ENCODE data around the gene MS4A7. TPM values are rescaled to one million over a fixed set of nuclear protein-coding genes. Genes with fewer than 3 reads are reported as not detected.

Gene MS4A7
- total RNA-seq, 1 donor from 2014 or later = 5.2 TPM

- Histone ChIP-seq H3K27me3 (ENCODE audit: control insufficient read depth in 3 of 3, insufficient read depth in 3 of 3, low read length in 3 of 3) (no peaks in the 10 kb centered on the region), H3K36me3 (ENCODE audit: control insufficient read depth in 3 of 3, insufficient read depth in 3 of 3, low read length in 3 of 3) (no peaks in the 10 kb centered on the region), H3K9ac (ENCODE audit: low read depth in 1 of 3, low read length in 3 of 3) (no peak overlapping the region), H3K4me1 (ENCODE audit: control insufficient read depth in 3 of 3, insufficient read depth in 3 of 3, low read length in 3 of 3) (no peaks in the 10 kb centered on the region), H3K9me3 (ENCODE audit: control insufficient read depth in 3 of 3, low read length in 3 of 3) (no peaks in the 10 kb centered on the region), H3K4me3 (ENCODE audit: low read length in 3 of 3) (no peak overlapping the region), H3K27ac (ENCODE audit: low read depth, low read length) (no peak overlapping the region)
These were observed 14.7 kb downstream of the MS4A7 start for GRCh38 chr11:60393016-60393415.

- Histone ChIP-seq H3K36me3 (ENCODE audit: control insufficient read depth in 3 of 3, insufficient read depth in 3 of 3, low read length in 3 of 3) (no peaks in the 10 kb centered on the region), H3K27me3 (ENCODE audit: control insufficient read depth in 3 of 3, insufficient read depth in 3 of 3, low read length in 3 of 3) (no peaks in the 10 kb centered on the region), H3K4me3 (ENCODE audit: low read length in 3 of 3) (no peak overlapping the region), H3K9me3 (ENCODE audit: control insufficient read depth in 3 of 3, low read length in 3 of 3) (no peaks in the 10 kb centered on the region), H3K9ac (ENCODE audit: low read depth in 1 of 3, low read length in 3 of 3) (no peak overlapping the region), H3K4me1 (ENCODE audit: control insufficient read depth in 3 of 3, insufficient read depth in 3 of 3, low read length in 3 of 3) (no peaks in the 10 kb centered on the region), H3K27ac (ENCODE audit: low read depth, low read length) (no peak overlapping the region)
These were observed 16.5 kb downstream of the MS4A7 start for GRCh38 chr11:60394666-60395380.

- Histone ChIP-seq H3K36me3 (ENCODE audit: control insufficient read depth in 3 of 3, insufficient read depth in 3 of 3, low read length in 3 of 3) (no peaks in the 10 kb centered on the region), H3K9ac (ENCODE audit: low read depth in 1 of 3, low read length in 3 of 3) (no peak within 1 kb of the TSS), H3K4me3 (ENCODE audit: low read length in 3 of 3) (no peak within 1 kb of the TSS), H3K27ac (ENCODE audit: low read depth, low read length) (no peak within 1 kb of the TSS), H3K4me1 (ENCODE audit: control insufficient read depth in 3 of 3, insufficient read depth in 3 of 3, low read length in 3 of 3) (no peaks in the 10 kb centered on the region), H3K9me3 (ENCODE audit: control insufficient read depth in 3 of 3, low read length in 3 of 3) (no peaks in the 10 kb centered on the region), H3K27me3 (ENCODE audit: control insufficient read depth in 3 of 3, insufficient read depth in 3 of 3, low read length in 3 of 3) (no peaks in the 10 kb centered on the region)
These were observed 18.1 kb downstream of the MS4A7 start, which contains the start of gene MS4A14 for GRCh38 chr11:60396382-60396781. Gene MS4A14, plus strand, starts transcription at chr11:60396459. Its CDS starts 120 bp downstream, at chr11:60396579.

GRCh38 chr11:60396799-60397198 is 18.5 kb downstream of the MS4A7 start:
- Histone ChIP-seq H3K4me3 (ENCODE audit: low read length in 3 of 3) (no peak overlapping the region), H3K27ac (ENCODE audit: low read depth, low read length) (no peak overlapping the region), H3K27me3 (ENCODE audit: control insufficient read depth in 3 of 3, insufficient read depth in 3 of 3, low read length in 3 of 3) (no peaks in the 10 kb centered on the region), H3K4me1 (ENCODE audit: control insufficient read depth in 3 of 3, insufficient read depth in 3 of 3, low read length in 3 of 3) (no peaks in the 10 kb centered on the region), H3K9me3 (ENCODE audit: control insufficient read depth in 3 of 3, low read length in 3 of 3) (no peaks in the 10 kb centered on the region), H3K36me3 (ENCODE audit: control insufficient read depth in 3 of 3, insufficient read depth in 3 of 3, low read length in 3 of 3) (no peaks in the 10 kb centered on the region), H3K9ac (ENCODE audit: low read depth in 1 of 3, low read length in 3 of 3) (no peak overlapping the region)

DNA sequence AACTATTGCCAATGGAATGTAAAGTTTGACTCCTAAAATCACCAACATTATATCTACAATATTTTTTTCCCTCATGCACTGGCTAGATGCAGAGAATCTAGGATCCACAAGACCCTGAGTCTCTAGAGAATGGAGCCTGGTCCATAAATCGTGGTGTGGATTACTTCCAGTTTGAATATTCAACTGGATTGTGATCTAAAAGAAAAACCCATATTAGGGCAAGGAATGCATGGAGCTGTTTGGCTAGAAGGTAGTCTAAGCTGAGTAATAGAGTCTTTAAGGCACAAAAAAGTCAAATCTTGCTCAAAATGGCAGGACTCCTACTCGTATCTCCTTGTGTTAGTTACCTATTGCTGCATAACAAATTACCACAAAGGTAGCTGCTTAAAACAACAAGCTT is 41.7 kb downstream of the MS4A7 start:
- H3K9me3 ChIP-seq (ENCODE audit: control insufficient read depth in 3 of 3, low read length in 3 of 3) = peaks cover 0 to 7% (median 3%) of the 10 kb centered on the region in 3 donors
- H3K36me3 ChIP-seq (ENCODE audit: control insufficient read depth in 3 of 3, insufficient read depth in 3 of 3, low read length in 3 of 3) = no peaks in the 10 kb centered on the region
- no peaks in the 10 kb centered on the region for H3K4me1 ChIP-seq (ENCODE audit: control insufficient read depth in 3 of 3, insufficient read depth in 3 of 3, low read length in 3 of 3)
- H3K27me3 ChIP-seq (ENCODE audit: control insufficient read depth in 3 of 3, insufficient read depth in 3 of 3, low read length in 3 of 3) = no peaks in the 10 kb centered on the region
- H3K27ac ChIP-seq (ENCODE audit: low read depth, low read length) = no peak overlapping the region
- H3K9ac ChIP-seq (ENCODE audit: low read depth in 1 of 3, low read length in 3 of 3) = no peak overlapping the region
- no peak overlapping the region for H3K4me3 ChIP-seq (ENCODE audit: low read length in 3 of 3)

GRCh38 chr11:60422609-60423008 is 44.3 kb downstream of the MS4A7 start:
- Histone ChIP-seq H3K4me1 (ENCODE audit: control insufficient read depth in 3 of 3, insufficient read depth in 3 of 3, low read length in 3 of 3) (no peaks in the 10 kb centered on the region), H3K4me3 (ENCODE audit: low read length in 3 of 3) (no peak overlapping the region), H3K27me3 (ENCODE audit: control insufficient read depth in 3 of 3, insufficient read depth in 3 of 3, low read length in 3 of 3) (no peaks in the 10 kb centered on the region), H3K9ac (ENCODE audit: low read depth in 1 of 3, low read length in 3 of 3) (no peak overlapping the region), H3K27ac (ENCODE audit: low read depth, low read length) (no peak overlapping the region), H3K36me3 (ENCODE audit: control insufficient read depth in 3 of 3, insufficient read depth in 3 of 3, low read length in 3 of 3) (no peaks in the 10 kb centered on the region), H3K9me3 (ENCODE audit: control insufficient read depth in 3 of 3, low read length in 3 of 3) (peaks cover 0 to 7% (median 2%) of the 10 kb centered on the region in 3 donors)

GRCh38 chr11:60428517-60428916 is 50.2 kb downstream of the MS4A7 start:
- no peaks in the 10 kb centered on the region for H3K9me3 ChIP-seq (ENCODE audit: control insufficient read depth in 3 of 3, low read length in 3 of 3)
- H3K36me3 ChIP-seq (ENCODE audit: control insufficient read depth in 3 of 3, insufficient read depth in 3 of 3, low read length in 3 of 3) = no peaks in the 10 kb centered on the region
- no peaks in the 10 kb centered on the region for H3K4me1 ChIP-seq (ENCODE audit: control insufficient read depth in 3 of 3, insufficient read depth in 3 of 3, low read length in 3 of 3)
- no peak overlapping the region for H3K9ac ChIP-seq (ENCODE audit: low read depth in 1 of 3, low read length in 3 of 3)
- H3K27me3 ChIP-seq (ENCODE audit: control insufficient read depth in 3 of 3, insufficient read depth in 3 of 3, low read length in 3 of 3) = no peaks in the 10 kb centered on the region
- H3K27ac ChIP-seq (ENCODE audit: low read depth, low read length) = no peak overlapping the region
- no peak overlapping the region for H3K4me3 ChIP-seq (ENCODE audit: low read length in 3 of 3)

DNA sequence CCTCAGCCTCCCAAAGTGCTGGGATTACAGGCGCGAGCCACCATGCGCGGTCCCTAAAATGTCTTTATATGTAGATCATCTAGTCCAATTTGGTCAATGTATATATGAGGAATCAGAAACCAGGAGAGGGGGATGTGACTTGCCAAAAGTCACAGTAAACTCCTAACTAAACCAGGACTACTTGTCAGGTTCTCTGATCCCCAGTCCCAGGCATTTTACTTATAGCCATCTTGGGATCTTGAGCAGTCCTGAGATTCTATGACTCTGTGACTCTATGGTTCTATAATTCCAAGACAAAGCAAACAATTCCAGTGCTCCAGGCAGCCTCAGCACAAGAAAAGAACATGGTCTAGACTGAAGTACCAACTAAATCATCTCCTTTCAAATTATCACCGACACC is 50.9 kb downstream of the MS4A7 start, which contains the start of gene MS4A5:
MS4A5 (plus strand) TSS at position 301 of the 400 bp plus-strand sequence. CDS start 103 bp downstream, outside the sequence.
- H3K4me1 ChIP-seq (ENCODE audit: control insufficient read depth in 3 of 3, insufficient read depth in 3 of 3, low read length in 3 of 3) = no peaks in the 10 kb centered on the region
- H3K27ac ChIP-seq (ENCODE audit: low read depth, low read length) = no peak within 1 kb of the TSS
- H3K27me3 ChIP-seq (ENCODE audit: control insufficient read depth in 3 of 3, insufficient read depth in 3 of 3, low read length in 3 of 3) = no peaks in the 10 kb centered on the region
- no peaks in the 10 kb centered on the region for H3K9me3 ChIP-seq (ENCODE audit: control insufficient read depth in 3 of 3, low read length in 3 of 3)
- H3K9ac ChIP-seq (ENCODE audit: low read depth in 1 of 3, low read length in 3 of 3) = no peak within 1 kb of the TSS
- H3K36me3 ChIP-seq (ENCODE audit: control insufficient read depth in 3 of 3, insufficient read depth in 3 of 3, low read length in 3 of 3) = no peaks in the 10 kb centered on the region
- no peak within 1 kb of the TSS for H3K4me3 ChIP-seq (ENCODE audit: low read length in 3 of 3)

DNA sequence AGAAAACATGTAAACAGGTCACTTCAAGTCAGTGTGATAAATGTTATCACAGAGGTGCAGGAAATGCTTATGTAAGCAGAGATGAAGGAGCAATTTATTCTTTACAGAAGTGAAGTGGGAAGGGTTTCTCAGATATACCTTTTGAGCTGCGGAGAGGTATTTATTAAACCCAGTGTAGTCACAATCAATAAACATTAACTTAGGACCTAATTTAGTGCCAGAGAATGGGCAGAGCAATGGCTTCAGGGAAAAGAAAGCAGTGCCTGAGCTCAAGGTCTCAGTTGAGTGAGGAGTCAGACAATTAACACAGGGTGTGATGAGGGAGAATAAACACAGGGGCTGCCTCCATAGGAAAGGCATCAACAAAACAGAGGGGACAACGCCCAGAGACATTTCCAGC is 52.9 kb downstream of the MS4A7 start:
- H3K27me3 ChIP-seq (ENCODE audit: control insufficient read depth in 3 of 3, insufficient read depth in 3 of 3, low read length in 3 of 3) = no peaks in the 10 kb centered on the region
- H3K4me3 ChIP-seq (ENCODE audit: low read length in 3 of 3) = no peak overlapping the region
- no peaks in the 10 kb centered on the region for H3K9me3 ChIP-seq (ENCODE audit: control insufficient read depth in 3 of 3, low read length in 3 of 3)
- H3K36me3 ChIP-seq (ENCODE audit: control insufficient read depth in 3 of 3, insufficient read depth in 3 of 3, low read length in 3 of 3) = no peaks in the 10 kb centered on the region
- H3K27ac ChIP-seq (ENCODE audit: low read depth, low read length) = no peak overlapping the region
- H3K4me1 ChIP-seq (ENCODE audit: control insufficient read depth in 3 of 3, insufficient read depth in 3 of 3, low read length in 3 of 3) = no peaks in the 10 kb centered on the region
- no peak overlapping the region for H3K9ac ChIP-seq (ENCODE audit: low read depth in 1 of 3, low read length in 3 of 3)

DNA sequence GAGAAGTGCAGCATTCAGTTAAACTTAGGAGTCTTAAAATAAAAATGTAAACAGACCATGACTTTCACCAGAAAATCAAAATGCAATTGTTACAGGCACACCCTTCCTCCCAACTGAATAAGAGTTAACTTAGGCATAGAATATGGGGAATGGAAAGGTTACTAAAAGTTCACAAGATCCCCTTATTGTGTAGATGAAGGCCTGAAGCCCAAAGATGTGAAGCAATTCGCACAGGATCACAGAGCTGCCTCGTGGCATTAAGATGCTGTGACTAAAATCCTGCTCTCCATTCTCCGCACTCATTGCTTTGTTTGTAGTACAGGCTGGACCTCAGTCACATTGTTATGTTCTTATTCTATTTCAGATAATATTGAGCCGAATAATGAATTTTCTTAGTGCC is 55.1 kb downstream of the MS4A7 start:
- Histone ChIP-seq H3K36me3 (ENCODE audit: control insufficient read depth in 3 of 3, insufficient read depth in 3 of 3, low read length in 3 of 3) (no peaks in the 10 kb centered on the region), H3K27ac (ENCODE audit: low read depth, low read length) (no peak overlapping the region), H3K9ac (ENCODE audit: low read depth in 1 of 3, low read length in 3 of 3) (no peak overlapping the region), H3K9me3 (ENCODE audit: control insufficient read depth in 3 of 3, low read length in 3 of 3) (no peaks in the 10 kb centered on the region), H3K4me3 (ENCODE audit: low read length in 3 of 3) (no peak overlapping the region), H3K27me3 (ENCODE audit: control insufficient read depth in 3 of 3, insufficient read depth in 3 of 3, low read length in 3 of 3) (no peaks in the 10 kb centered on the region), H3K4me1 (ENCODE audit: control insufficient read depth in 3 of 3, insufficient read depth in 3 of 3, low read length in 3 of 3) (no peaks in the 10 kb centered on the region)
